Endothelial cell of umbilical vein (primary cell): ENCODE data around the gene MAGEB16.

Experiments
- CTCF ChIP-seq, 2 donors: IDR thresholded peaks; 1 replicate in 1 of 2; 2 replicates in 1 of 2; pipeline ENCODE4 v1.5.1; 2011; ENCODE audit warnings: low read length in 2 of 2, mild to moderate bottlenecking in 2 of 2, moderate library complexity in 2 of 2, control low read depth in 1 of 2, inconsistent platforms in 1 of 2, low read depth in 1 of 2; ENCODE audit not compliant: insufficient read depth in 1 of 2; ENCODE audit errors: extremely low read depth in 1 of 2
- MAX ChIP-seq: IDR thresholded peaks from 2 replicates; pipeline ENCODE4 v1.6.1; 2011; ENCODE audit not compliant: insufficient read depth, insufficient read length
- POLR2A ChIP-seq: IDR thresholded peaks from 2 replicates; pipeline ENCODE4 v1.6.1; 2012; ENCODE audit warnings: low read depth, mild to moderate bottlenecking, control low read depth, low read length
- POLR2AphosphoS5 ChIP-seq: IDR thresholded peaks from 2 replicates; pipeline ENCODE4 v1.6.1; 2012; ENCODE audit warnings: low read depth, mild to moderate bottlenecking, control low read depth, low read length, moderate library complexity; ENCODE audit not compliant: insufficient read depth

GRCh38 chrX:35785075-35785474 is 13.1 kb upstream of the MAGEB16 start:
- no peak for TF ChIP-seq CTCF (IDR thresholded peaks at IDR 0.05; ENCODE audit: extremely low read depth in 1 of 2, insufficient read depth in 1 of 2, low read depth in 1 of 2, low read length in 2 of 2)
- no peak for TF ChIP-seq POLR2A
- no peak for TF ChIP-seq POLR2AphosphoS5
- TF ChIP-seq MAX, result no peak
